GM12864 (cell line): Measurements from ENCODE around the gene RYK.

Source experiments
- DNase-seq: peaks from one replicate; pipeline ENCODE4 v3.0.0-alpha.2; 2011; ENCODE audit warnings: low read depth
- H3K4me3 ChIP-seq: 2 replicates; pipeline ENCODE4 v1.5.1; 2011; ENCODE audit warnings: mild to moderate bottlenecking, low read depth, low read length, control low read depth
- TF ChIP-seq, protein P1 (sequence below): IDR thresholded peaks from 2 replicates; pipeline ENCODE4 v1.5.1; 2011; ENCODE audit warnings: low read depth, mild to moderate bottlenecking, moderate library complexity, low read length, control low read depth, inconsistent platforms; ENCODE audit errors: missing control alignments

Gene RYK

DNA sequence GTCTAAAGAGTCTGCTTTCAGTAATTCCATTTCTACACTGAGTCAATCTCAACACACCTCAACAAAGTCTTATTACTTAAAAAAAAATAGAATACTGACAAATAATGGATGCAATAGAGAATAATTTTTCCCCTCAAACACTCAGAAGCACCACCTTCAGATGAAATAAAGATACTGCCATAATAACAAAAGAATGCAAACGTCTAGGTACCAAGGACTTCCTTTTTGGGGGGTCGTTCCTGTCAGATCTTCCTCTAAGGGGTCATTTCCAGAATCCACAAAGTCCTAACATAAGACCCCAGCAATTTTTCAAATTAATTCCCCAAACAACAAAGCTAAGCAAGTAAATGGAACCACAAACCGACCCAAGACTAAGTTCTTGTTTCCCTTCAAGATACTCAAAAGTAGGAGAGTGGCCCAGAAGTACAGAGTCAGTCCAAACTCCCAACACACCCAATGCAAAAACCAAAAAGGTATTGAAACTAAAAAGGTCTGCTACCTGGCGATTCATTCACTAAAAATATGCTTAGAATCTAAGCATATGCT lies 1.3 kb downstream of the RYK start:
- TF ChIP-seq, protein P1, sequence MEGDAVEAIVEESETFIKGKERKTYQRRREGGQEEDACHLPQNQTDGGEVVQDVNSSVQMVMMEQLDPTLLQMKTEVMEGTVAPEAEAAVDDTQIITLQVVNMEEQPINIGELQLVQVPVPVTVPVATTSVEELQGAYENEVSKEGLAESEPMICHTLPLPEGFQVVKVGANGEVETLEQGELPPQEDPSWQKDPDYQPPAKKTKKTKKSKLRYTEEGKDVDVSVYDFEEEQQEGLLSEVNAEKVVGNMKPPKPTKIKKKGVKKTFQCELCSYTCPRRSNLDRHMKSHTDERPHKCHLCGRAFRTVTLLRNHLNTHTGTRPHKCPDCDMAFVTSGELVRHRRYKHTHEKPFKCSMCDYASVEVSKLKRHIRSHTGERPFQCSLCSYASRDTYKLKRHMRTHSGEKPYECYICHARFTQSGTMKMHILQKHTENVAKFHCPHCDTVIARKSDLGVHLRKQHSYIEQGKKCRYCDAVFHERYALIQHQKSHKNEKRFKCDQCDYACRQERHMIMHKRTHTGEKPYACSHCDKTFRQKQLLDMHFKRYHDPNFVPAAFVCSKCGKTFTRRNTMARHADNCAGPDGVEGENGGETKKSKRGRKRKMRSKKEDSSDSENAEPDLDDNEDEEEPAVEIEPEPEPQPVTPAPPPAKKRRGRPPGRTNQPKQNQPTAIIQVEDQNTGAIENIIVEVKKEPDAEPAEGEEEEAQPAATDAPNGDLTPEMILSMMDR: no peak
- peak overlapping the region; percentile 82 for H3K4me3 ChIP-seq
- no peak for DNase-seq

DNA sequence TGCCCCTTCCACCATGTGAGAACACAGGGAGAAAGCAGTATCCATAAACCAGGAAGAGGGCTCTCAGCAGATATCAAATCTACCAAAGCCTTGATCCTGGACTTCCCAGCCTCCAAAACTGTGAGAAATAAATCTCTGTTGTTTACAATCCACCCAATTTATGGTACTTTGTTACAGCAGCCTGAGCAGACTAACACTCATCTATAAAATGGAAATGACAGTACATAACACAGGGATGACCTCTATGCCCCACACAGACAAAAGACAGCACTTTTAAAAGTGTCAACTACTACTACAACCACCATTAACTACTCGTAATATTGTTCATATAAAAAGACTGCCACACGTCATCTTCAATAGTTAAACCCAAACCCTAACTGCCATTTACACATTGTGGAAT lies 5.7 kb downstream of the RYK start:
- no peak overlapping the region for H3K4me3 ChIP-seq
- TF ChIP-seq, protein P1: no peak
- DNase-seq: no peak

DNA sequence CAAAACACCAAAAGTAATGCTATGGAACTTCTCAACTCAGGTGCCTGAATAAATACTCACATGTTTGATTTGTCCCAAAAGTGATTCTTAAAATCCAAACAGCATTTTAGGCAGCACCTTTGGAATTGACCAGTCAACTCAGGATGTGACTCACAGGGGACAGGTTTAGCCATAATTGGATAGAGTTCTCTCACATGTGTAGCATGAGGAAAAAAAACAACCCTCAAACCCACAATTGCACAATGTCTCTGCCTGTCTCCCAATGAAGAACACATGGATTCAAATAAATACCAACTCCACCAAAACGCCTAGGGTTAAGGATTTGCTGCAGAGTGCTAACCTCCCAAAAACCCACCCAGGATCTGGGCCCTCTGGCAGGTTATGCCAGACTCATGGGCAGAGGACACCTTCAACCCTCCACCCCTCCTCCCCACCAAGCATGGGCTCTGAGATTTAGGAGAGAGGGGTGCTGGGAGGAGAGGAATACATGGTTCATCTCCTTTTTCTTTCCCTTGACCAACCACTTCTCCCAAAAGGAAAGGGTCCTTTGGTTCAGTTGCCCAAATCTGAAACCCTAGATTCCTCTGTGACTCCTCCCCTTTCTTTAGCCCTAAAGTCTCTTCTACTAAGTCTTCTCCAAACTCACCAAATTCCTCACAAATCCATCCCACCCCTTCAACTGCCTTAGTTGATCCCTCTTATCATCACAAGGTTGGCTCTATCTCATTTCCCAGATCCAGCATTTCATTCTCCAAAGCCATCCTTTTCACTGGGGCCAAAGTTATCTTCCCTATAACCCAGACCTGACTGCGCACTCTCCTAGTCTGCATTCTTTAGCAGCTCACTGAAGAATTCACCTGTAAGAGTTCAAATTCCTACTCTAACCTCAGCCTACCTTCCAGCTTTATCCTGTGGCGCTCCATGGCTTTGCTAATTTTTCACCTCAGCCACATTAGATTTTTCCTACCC lies 7.7 kb downstream of the RYK start:
- TF ChIP-seq, protein P1: no peak
- no peak for DNase-seq
- no peak overlapping the region for H3K4me3 ChIP-seq

DNA sequence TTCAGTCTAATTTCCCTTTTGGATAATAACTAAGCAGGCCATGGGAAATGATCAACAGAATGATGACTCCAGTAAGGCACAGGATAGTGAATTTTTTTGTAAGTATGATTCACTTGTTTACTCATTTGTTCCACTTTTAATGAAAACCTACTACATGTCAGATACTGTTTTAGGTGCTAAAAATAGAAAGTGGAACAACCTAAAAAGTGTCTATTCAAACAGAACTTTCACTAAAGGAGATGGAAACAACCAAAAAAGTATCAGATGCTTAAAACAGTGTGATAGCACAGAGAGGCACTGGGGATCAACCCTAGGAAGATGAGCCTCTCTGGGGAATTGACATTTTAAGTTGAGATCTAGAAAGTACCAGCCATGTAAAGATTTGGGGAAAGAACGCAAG lies 11.1 kb downstream of the RYK start:
- no peak for DNase-seq
- TF ChIP-seq, protein P1: no peak
- H3K4me3 ChIP-seq: no peak overlapping the region

DNA sequence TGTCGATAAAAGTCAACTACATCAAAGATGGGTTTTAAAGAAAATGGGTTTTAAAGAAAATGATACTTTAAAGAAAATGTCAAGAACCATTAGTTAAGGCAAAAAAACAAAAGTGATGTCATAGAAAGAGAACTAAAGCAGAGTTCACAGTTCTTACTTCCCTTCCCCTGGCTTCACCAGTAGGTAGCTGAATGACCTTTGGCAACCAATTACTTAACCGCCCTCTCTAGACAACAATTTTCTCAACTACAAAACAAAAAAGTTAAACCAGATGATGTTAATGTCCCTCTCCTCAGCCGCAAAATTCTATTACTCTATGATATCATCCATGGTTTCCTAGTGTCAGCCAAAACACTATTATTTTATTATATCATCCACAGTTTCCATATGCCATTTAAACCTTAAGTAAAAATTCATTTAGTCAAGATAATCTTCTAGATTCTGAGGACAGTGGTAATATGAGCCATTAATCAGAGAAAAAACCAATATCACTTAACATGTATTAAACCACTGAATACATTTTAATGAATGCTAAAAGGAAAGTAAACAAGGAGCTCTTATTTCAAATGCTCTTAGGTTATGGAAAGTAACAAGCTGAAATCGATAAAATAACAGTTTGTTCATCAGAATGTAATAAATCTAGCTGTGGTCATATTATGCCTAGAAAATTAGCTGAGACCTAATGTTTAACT lies 13.1 kb downstream of the RYK start:
- no peak overlapping the region for H3K4me3 ChIP-seq
- no peak for DNase-seq
- TF ChIP-seq, protein P1: no peak

DNA sequence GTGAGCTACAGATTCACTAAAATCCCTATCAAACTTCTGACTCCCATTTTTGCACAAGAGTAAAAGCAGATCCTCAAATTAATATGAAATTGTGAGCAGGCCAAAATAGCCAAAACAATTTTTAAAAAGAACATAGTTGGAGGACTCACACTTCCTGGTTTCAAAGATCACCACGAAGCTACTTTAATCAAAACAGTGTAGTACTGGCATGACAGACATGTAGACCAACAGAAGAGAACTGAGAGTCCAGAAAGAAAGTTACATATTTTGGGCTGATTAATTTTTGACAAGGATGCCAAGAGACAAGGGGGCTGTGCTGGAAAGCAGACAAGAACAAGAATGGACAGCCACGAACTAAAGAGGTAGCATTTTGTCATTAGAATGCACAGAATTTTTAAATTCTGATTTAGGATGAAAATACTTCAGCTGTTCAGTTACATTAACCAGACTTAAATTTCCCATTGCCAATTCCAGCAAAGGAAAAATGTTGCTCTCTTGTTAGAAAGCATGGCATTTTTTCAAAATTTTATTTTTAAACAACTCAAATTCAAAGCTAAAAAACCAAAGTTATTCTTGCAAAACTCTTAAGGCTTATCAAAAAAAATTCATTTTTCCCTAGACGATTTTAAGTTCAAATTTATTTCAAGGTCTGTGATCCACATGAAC lies 14.0 kb downstream of the RYK start:
- H3K4me3 ChIP-seq: no peak overlapping the region
- TF ChIP-seq, protein P1: no peak
- DNase-seq: no peak
